ENCODE results near the gene FNDC10.

Gene FNDC10

DNA sequence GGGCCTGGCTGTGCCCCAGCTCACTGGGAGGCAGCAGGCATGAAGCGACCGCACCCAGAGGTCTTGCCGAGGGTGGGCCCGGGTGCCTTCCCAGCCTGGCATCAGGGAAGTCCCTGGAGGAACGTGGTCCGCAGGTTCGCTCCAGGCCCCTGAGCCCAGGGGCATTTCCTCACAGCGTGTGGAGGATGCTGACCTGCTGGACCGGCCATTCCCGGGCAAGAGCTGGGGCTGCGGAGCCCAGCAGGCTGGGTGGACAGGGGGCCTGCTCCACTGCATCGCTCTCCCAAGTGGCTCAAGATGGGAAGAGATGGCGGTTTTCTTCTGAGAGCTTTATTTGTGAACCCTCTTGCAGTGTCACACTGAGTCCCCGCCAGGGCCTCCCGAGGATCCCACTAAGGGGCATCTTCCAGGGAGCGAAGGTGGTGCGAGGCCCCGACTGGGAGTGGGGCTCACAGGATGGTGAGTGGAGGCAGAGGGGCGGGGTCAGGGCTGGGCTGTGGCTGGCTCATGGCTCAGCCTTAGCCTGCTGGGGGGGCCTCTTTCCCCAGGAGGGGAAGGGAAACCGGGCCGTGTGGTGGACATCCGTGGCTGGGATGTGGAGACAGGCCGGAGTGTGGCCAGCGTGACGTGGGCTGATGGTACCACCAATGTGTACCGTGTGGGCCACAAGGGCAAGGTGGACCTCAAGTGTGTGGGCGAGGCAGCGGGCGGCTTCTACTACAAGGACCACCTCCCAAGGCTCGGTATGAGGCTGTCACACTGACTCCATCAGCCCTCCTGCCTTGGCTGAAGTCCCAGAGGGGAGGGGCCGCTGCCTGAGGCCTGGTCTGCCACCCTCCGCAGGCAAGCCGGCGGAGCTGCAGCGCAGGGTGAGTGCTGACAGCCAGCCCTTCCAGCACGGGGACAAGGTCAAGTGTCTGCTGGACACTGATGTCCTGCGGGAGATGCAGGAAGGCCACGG lies 24.8 kb upstream of the FNDC10 start:
- H3K9me3 Mint-ChIP-seq: no peaks in the 10 kb centered on the region
- no peak overlapping the region for H3K27ac Mint-ChIP-seq
- no peak for ATAC-seq (replicated peaks)

DNA sequence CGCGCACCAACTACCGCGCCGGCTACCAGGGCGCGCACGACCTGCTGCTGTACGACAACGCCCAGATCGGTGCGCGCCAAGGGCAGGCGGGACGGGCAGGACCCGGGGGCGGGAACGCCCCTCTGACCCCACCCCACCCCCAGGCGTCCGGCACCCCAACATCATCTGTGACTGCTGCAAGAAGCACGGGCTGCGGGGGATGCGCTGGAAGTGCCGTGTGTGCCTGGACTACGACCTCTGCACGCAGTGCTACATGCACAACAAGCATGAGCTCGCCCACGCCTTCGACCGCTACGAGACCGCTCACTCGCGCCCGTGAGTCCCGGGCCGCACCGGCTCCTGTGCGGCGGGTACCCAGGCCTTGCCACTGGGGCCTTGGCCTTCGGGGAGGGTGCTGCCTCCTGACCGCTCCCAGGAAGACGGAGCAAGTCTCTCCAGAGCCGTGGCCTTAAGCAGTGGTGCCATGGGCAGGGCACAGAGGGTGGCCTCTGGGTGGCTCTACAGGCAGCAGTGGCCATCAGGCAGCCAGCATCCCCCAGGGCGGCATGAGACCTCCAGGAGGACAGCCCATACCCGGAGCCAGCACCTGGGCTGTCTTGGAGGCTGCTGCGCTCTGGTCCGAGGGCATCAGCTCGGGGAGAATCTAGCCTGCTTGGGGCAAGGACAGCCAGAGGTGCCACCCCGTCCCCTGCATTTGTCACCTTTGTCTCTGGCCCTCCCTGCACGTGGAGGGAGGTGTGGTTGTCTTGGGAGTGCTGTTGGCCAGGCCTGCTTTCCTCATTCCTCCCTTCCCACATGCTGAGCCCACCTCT lies 23.9 kb upstream of the FNDC10 start:
- no peak for DNase-seq
- H3K27ac Mint-ChIP-seq: no peak overlapping the region
- ATAC-seq (replicated peaks): no peak

More for the DNA sequence above, 24.8 kb upstream of the FNDC10 start:
- H3K36me3 Mint-ChIP-seq (ENCODE audit: insufficient read depth): peaks cover 16% of the 10 kb centered on the region
- H3K4me3 Mint-ChIP-seq: no peak overlapping the region
- no peaks in the 10 kb centered on the region for H3K27me3 Mint-ChIP-seq
- peaks cover 3 to 8% of the 10 kb centered on the region in 2 donors for H3K4me1 Mint-ChIP-seq (ENCODE audit: low read depth in 2 of 2)
- DNase-seq: no peak

DNA sequence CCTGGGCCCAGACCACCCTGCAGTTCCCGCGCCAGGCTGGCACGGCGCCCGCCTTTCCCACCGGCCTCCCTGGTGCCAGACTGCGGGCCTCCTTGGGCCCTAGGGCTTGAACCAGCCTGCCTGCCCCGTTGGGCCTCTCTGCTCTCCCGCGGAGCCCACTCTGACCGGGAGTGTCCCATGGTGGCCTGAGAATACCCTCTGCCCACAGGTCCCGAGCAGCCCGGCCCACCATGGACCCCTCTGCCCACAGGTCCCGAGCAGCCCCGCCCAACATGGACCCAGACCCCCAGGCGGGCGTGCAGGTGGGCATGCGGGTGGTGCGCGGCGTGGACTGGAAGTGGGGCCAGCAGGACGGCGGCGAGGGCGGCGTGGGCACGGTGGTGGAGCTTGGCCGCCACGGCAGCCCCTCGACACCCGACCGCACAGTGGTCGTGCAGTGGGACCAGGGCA lies 23.3 kb upstream of the FNDC10 start:
- Mint-ChIP-seq H3K27me3 (no peaks in the 10 kb centered on the region), H3K4me1 (ENCODE audit: low read depth in 2 of 2) (peaks cover 4 to 12% of the 10 kb centered on the region in 2 donors), H3K27ac (no peak overlapping the region), H3K4me3 (no peak overlapping the region), H3K9me3 (no peaks in the 10 kb centered on the region), H3K36me3 (ENCODE audit: insufficient read depth) (peaks cover 17% of the 10 kb centered on the region)
- ATAC-seq (replicated peaks) (no peak), DNase-seq (no peak)

More for the DNA sequence above, 23.9 kb upstream of the FNDC10 start:
- Mint-ChIP-seq H3K4me3 (no peak overlapping the region), H3K36me3 (ENCODE audit: insufficient read depth) (peaks cover 16% of the 10 kb centered on the region), H3K27me3 (no peaks in the 10 kb centered on the region), H3K4me1 (ENCODE audit: low read depth in 2 of 2) (peaks cover 3 to 9% of the 10 kb centered on the region in 2 donors), H3K9me3 (no peaks in the 10 kb centered on the region)

DNA sequence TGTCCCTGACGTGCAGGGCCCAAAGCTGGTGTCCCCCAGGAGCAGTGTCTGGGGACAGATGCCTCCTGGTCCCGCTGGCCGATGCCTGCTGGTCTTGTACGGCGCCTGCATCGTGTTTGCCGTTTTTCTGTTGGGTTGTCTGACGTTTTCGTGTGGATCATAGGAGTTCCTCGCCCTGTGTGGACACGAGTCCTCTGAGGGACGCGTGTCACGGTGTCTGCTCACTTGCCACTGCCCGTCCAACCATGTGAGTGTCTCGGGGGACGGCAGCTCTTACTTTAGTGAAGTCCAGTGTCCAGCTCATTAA lies 22.8 kb upstream of the FNDC10 start:
- no peaks in the 10 kb centered on the region for H3K9me3 Mint-ChIP-seq
- H3K27ac Mint-ChIP-seq: peak overlapping the region in 1 of 2 donors; percentile 68
- H3K4me3 Mint-ChIP-seq: no peak overlapping the region
- peaks cover 16% of the 10 kb centered on the region for H3K36me3 Mint-ChIP-seq (ENCODE audit: insufficient read depth)
- ATAC-seq (replicated peaks) (no peak), DNase-seq (no peak)
- H3K4me1 Mint-ChIP-seq (ENCODE audit: low read depth in 2 of 2): peaks cover 4 to 12% of the 10 kb centered on the region in 2 donors
- no peaks in the 10 kb centered on the region for H3K27me3 Mint-ChIP-seq

DNA sequence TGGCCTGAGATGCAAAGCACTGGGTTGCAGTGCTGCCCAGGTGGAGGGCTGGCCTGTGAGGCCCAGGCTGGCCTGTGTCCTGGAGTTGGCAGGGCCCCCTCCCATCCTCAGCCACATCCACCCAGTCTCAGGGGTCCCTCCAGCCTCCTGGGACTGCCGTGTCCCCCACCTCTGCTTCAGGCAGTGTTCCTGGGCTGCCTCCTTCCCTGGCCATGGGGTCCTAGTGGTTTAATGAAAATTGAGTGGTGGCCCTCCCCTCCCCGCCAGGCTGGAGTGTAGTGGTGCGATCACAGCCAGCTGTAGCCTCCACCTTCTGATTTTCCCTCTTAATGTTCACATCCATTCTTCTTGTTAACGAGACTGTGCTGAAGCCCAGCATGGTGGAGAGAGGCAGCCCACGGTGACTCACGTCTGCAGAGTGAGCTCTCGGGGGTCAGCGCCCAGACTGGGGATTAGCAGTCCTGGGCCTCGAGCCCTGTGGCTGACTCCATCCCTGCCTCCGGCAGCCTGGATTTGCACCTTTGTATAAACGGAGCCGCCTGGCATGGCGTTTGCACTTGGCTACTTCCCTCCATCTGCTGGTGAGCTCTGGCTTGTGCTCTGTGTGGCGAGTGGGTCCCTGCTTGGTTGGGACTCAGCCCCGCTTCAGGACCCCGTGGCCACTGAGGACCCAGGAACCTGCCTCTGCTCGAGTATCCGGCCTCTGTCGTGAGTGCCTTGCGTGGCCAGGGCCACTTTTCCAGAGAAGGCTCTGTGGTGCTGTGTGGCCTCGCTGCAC lies 22.3 kb upstream of the FNDC10 start:
- Mint-ChIP-seq H3K27ac (peak overlapping the region in 1 of 2 donors; percentile 68), H3K36me3 (ENCODE audit: insufficient read depth) (peaks cover 13% of the 10 kb centered on the region), H3K4me3 (no peak overlapping the region), H3K9me3 (no peaks in the 10 kb centered on the region), H3K4me1 (ENCODE audit: low read depth in 2 of 2) (peaks cover 9 to 12% of the 10 kb centered on the region in 2 donors), H3K27me3 (no peaks in the 10 kb centered on the region)
- DNase-seq: no peak
- ATAC-seq (replicated peaks): no peak

DNA sequence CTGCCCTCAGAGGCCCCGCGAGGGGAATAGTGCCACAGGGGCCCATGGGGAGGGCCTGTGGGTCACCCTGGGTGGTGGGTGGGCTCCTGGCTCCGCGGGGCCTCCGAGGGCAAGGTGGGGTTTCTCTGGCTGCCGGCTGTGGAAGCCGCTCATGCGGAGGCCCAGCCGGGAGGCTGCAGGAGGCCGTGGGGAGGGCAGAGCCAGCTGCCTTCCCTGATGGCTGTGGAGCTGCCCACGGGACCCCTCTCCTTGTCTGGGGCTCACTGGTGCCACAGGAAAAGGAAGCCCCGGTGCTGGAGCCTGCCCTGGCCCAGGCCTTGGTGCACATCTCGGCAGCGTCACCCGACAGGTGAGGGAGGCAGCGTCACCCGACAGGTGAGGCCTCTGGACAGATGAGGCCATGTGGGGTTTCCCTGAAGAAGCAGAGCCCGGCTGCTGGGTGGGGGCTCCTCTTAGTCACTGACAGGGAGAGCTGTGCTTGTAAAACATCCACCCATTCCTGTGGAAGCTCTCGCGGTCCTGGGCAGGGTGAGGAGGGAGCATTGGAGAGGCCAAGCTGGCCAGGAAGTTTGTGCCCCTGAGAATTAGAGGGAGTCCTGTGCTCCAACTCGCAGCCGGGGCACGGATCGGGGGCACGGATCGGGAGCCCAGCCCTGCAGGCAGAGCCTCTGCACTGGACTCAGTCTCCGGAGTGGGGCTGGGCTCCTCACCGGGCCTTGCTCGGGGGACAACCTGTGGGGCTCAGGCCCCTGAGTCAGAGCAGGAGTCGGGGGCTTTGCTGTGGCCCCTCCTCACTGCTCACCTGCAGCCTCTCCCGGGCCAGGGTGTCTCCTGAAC lies 21.5 kb upstream of the FNDC10 start:
- Mint-ChIP-seq H3K4me1 (ENCODE audit: low read depth in 2 of 2) (peaks cover 12 to 13% of the 10 kb centered on the region in 2 donors), H3K27me3 (no peaks in the 10 kb centered on the region), H3K9me3 (no peaks in the 10 kb centered on the region), H3K4me3 (no peak overlapping the region), H3K27ac (no peak overlapping the region), H3K36me3 (ENCODE audit: insufficient read depth) (peaks cover 20% of the 10 kb centered on the region)
- ATAC-seq (replicated peaks) (no peak), DNase-seq (no peak)

DNA sequence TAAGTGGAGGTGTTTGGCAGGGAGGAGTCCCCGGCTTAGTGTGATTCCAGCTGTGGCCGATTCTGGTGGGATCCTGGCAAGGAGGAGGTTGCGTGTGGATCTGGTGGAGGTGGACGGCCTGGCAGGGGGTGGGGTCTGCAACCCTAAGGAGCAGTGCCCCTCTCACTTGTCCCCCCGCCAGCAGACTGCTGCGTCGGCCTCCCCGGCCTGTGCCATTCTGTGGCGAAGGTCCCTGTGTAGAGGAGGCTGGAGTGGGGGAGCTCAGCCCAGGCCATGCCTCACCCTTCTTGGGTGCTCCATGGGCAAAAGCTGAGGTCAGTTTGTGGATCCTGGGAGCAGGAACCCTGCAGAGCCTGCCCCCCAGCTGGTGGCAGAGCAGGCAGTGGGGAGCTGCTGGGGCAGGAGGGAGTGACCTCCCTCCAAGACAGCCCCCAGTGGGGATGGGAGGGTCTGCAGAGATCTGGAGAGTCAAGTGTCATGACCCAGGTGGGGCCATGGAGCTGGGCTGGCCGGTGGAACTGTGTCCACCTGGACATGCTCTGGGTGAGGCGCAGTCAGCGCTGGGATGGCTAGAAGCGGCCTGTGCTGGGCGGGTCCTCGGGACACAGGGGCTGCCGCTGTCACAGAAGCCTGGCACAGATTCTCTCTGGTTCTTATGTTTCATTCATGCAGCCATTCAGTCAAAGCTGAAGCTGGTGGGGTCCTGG lies 20.7 kb upstream of the FNDC10 start:
- Mint-ChIP-seq H3K9me3 (no peaks in the 10 kb centered on the region), H3K36me3 (ENCODE audit: insufficient read depth) (peaks cover 23% of the 10 kb centered on the region), H3K27me3 (no peaks in the 10 kb centered on the region), H3K27ac (no peak overlapping the region), H3K4me1 (ENCODE audit: low read depth in 2 of 2) (peaks cover 12 to 13% of the 10 kb centered on the region in 2 donors), H3K4me3 (no peak overlapping the region)
- DNase-seq (no peak), ATAC-seq (replicated peaks) (no peak)

DNA sequence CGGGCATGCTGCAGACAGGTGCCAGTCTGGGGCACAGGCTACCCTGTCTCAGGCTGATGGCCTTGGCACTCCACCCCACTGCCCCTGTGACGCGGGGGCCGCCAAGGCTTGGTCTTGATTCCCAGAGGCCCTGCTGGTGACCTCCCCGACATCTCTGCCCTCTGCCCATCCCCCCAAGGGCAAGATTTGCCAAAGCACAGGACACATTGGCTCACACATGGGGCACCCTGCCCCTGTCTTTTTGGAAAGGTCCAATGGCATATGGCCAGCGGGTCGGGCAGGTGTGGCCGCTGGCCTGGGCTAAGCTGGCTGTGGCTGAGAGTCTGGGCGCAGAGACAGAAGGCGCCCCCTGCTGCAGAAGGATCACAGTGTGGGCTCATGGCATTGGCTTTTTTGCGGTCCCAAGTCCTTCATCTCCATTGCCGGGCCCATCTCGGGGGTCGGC lies 20.0 kb upstream of the FNDC10 start:
- Mint-ChIP-seq H3K4me1 (ENCODE audit: low read depth in 2 of 2) (peaks cover 10 to 14% of the 10 kb centered on the region in 2 donors), H3K27ac (no peak overlapping the region), H3K27me3 (no peaks in the 10 kb centered on the region), H3K36me3 (ENCODE audit: insufficient read depth) (peaks cover 30% of the 10 kb centered on the region), H3K9me3 (no peaks in the 10 kb centered on the region), H3K4me3 (no peak overlapping the region)
- ATAC-seq (replicated peaks): no peak
- no peak for DNase-seq

DNA sequence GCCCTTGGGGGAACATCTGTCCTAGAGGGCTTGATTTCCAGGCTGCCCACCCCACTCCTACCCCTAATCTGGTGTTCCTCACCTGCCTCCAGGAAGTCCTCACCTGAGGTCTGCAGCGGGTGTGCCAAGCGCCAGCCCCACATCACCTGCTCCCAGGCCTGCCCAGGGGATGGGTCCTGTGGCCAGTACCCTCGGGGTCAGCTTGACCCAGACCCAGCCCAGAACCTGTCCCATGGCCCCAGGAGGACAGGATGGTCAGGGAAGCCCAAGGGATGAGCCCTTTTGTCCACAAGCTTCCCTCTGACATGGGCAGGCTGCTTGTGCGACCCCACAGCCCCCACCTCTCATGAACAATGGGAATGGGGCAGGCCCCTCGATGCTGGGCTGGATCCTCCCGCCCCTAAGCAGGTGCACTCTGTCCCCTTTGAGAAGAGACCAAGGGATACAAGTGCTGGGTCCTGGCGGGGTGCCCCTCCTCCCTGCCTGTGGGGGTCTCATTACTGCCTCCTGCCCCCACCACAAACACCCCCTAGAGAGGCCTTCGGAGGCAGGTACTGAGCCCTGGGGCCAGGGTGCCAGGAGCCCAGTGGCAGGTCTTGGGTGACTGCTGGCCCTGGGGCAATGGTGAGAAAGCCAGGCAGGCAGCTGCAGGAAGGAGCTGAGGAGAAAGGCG lies 18.6 kb upstream of the FNDC10 start:
- peak overlapping the region in 1 of 2 donors; percentile 91 for H3K27ac Mint-ChIP-seq
- DNase-seq (no peak), ATAC-seq (replicated peaks) (no peak)
- no peaks in the 10 kb centered on the region for H3K27me3 Mint-ChIP-seq
- H3K4me3 Mint-ChIP-seq: no peak overlapping the region
- H3K36me3 Mint-ChIP-seq (ENCODE audit: insufficient read depth): peaks cover 36% of the 10 kb centered on the region
- no peaks in the 10 kb centered on the region for H3K9me3 Mint-ChIP-seq
- H3K4me1 Mint-ChIP-seq (ENCODE audit: low read depth in 2 of 2): peaks cover 19 to 26% of the 10 kb centered on the region in 2 donors

DNA sequence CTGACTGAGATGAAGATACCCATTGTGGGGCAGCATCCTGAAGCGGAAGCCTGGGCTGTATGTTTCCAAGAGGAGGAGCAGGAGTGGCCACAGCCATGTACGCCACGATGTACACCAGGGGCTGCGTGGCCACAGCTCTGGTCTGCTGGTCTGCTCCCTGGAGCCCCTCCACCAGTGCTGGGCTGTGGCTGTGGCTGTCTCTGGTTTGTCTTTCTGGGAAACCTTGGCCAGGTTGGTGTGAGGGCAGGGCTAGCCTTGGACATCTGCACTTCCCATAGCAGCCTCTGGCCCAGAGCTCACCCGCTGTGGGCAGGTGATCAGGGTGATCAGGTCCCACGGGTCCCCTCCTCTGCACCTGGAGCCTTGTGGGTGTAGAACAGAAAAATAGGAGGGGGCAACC lies 18.0 kb upstream of the FNDC10 start:
- no peaks in the 10 kb centered on the region for H3K27me3 Mint-ChIP-seq
- ATAC-seq (replicated peaks): no peak
- H3K4me3 Mint-ChIP-seq: peak overlapping the region in 1 of 2 donors; percentile 71
- H3K36me3 Mint-ChIP-seq (ENCODE audit: insufficient read depth): peaks cover 36% of the 10 kb centered on the region
- peak overlapping the region in 1 of 2 donors; percentile 78 for H3K27ac Mint-ChIP-seq
- H3K4me1 Mint-ChIP-seq (ENCODE audit: low read depth in 2 of 2): peaks cover 21 to 27% of the 10 kb centered on the region in 2 donors
- DNase-seq: no peak
- no peaks in the 10 kb centered on the region for H3K9me3 Mint-ChIP-seq

DNA sequence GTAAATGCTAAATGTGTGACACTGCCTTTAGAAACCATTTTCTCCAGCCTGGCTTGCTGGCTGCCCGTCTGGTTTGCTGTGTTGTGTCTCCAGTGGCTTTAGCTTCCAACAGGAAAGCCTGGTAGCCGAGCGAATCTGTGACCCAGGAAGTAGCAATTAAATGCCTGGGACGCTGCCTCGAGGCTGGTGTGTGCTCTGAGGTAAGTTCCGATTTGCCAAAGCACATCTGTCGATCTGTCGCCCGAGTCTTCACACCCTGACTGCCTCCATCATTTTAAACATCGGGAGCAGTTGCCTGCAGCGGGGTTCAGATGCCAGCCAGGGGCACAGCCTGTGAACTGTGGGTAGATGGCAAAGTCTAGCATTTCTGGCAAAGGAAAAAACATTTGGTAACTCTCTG lies 17.6 kb upstream of the FNDC10 start:
- DNase-seq (no peak), ATAC-seq (replicated peaks) (no peak)
- H3K27ac Mint-ChIP-seq: peak overlapping the region in 1 of 2 donors; percentile 78
- H3K27me3 Mint-ChIP-seq: no peaks in the 10 kb centered on the region
- H3K4me3 Mint-ChIP-seq: peak overlapping the region; percentile 71 to 72
- H3K36me3 Mint-ChIP-seq (ENCODE audit: insufficient read depth): peaks cover 34% of the 10 kb centered on the region
- H3K9me3 Mint-ChIP-seq: no peaks in the 10 kb centered on the region
- peaks cover 21 to 25% of the 10 kb centered on the region in 2 donors for H3K4me1 Mint-ChIP-seq (ENCODE audit: low read depth in 2 of 2)
